Right lobe of liver (tissue), 6 donors: ENCODE measurements around the gene SDK1. TPM values are rescaled to one million over a fixed set of nuclear protein-coding genes. Genes with fewer than 3 reads are reported as not detected.

Source experiments
- ATAC-seq, 4 donors: fragments of 200-7000 bp; cut with Tn5 transposase; one replicate each; pipeline ENCODE4 v1.9.1; 2020; ENCODE audit warnings: mild to moderate bottlenecking in 4 of 4, moderate library complexity in 4 of 4
- DNase-seq, 3 donors: peaks; one replicate each; pipeline ENCODE4 v3.0.0-alpha.2; 2020
- H3K27ac ChIP-seq, 3 donors: fragments of 200-600 bp; one replicate each; pipeline ENCODE4 v1.8.0; 2022
- H3K27me3 ChIP-seq, 2 donors: fragments of 200-600 bp; one replicate each; pipeline ENCODE4 v1.8.0; 2022
- H3K36me3 ChIP-seq, 4 donors: fragments of 200-600 bp; sonication (generic) in 1 of 4; one replicate each; pipeline versions ENCODE4 v1.5.1 to v1.8.0; 2017 to 2022; ENCODE audit warnings: control low read depth in 1 of 4
- H3K4me1 ChIP-seq, 4 donors: fragments of 200-600 bp; sonication (generic) in 1 of 4; one replicate each; pipeline versions ENCODE4 v1.5.1 to v1.8.0; 2017 to 2022; ENCODE audit warnings: control low read depth in 1 of 4
- H3K4me3 ChIP-seq, 3 donors: fragments of 200-600 bp; one replicate each; pipeline ENCODE4 v1.8.0; 2022
- H3K9me3 ChIP-seq, 4 donors: fragments of 200-600 bp; sonication (generic) in 1 of 4; one replicate each; pipeline versions ENCODE4 v1.5.1 to v1.8.0; 2017 to 2022; ENCODE audit warnings: control low read depth in 1 of 4
- CTCF ChIP-seq, 4 donors: fragments of 200-600 bp in 3 of 4; fragments of 450-650 bp in 1 of 4; IDR thresholded peaks; one replicate each; pipeline versions ENCODE4 v1.5.1 to v1.8.0; 2016 to 2022; ENCODE audit warnings: antibody characterized with exemption in 4 of 4, mild to moderate bottlenecking in 2 of 4
- POLR2A ChIP-seq: fragments of 450-650 bp; IDR thresholded peaks from one replicate; pipeline ENCODE4 v1.6.1; 2017; ENCODE audit warnings: antibody characterized with exemption, mild to moderate bottlenecking
- WGBS: methylation state at CpG from one replicate; pipeline ENCODE4 v1.1.6; 2018; ENCODE audit warnings: low coverage, low lambda C conversion rate; ENCODE audit not compliant: insufficient coverage; ENCODE audit errors: missing lambda C conversion rate; 5-methylcytosine and 5-hydroxymethylcytosine counted together
- intact Hi-C, 2 donors: fragments of 100-400 bp; cut with DNase I; formaldehyde crosslinking; loops; one replicate each; pipeline versions ENCODE4 v1.11.2 to v1.14.1; 2022
- total RNA-seq, 6 experiments: library from RNA; depleted of rRNA in 2 of 6; stranded (reverse); fragments of >200 nt in 2 of 6; fragmentation: NEBNext Ultra II Directional in 3 of 6; extraction: Animal tissue kit (Norgen Biotek cat#: 25700) in 3 of 6; gene quantifications; one replicate each; pipeline versions ENCODE4 v1.1.0 to v1.2.4, GENCODE V29; 2016 to 2023
- donor health status: DM: no; HTN: yes; CAD: no.
- donor health status: DM: no; HTN: no; CAD: no.
- donor health status: DM: no; HTN: no; CAD: no.
- donor health status: DM: no; HTN: yes; CAD: no.
- donor health status: DM: no; HTN: yes; CAD: no.

SDK1 gene
- total RNA-seq, 6 experiments from 2014 or later, result 0.07 to 1.4 (median 0.65) TPM

- no peak overlapping the region for H3K4me3 ChIP-seq
- intact Hi-C loops, result no loop called here
Measured at GRCh38 chr7:3358991-3359390, 57.9 kb downstream of the SDK1 start.

GRCh38 chr7:3367261-3367660, 66.2 kb downstream of the SDK1 start:
- Histone ChIP-seq H3K4me1 (no peaks in the 10 kb centered on the region), H3K27me3 (no peaks in the 10 kb centered on the region), H3K27ac (no peak overlapping the region), H3K36me3 (no peaks in the 10 kb centered on the region), H3K9me3 (no peaks in the 10 kb centered on the region), H3K4me3 (no peak overlapping the region)
- no peak for DNase-seq
- TF ChIP-seq CTCF (IDR thresholded peaks at IDR 0.05) (no peak), POLR2A (no peak)
- intact Hi-C loops, result no loop called here
- ATAC-seq, result no peak
- 67% methylated on average over 1 of the region's 1 CpG for WGBS

More at GRCh38 chr7:3358991-3359390, 57.9 kb downstream of the SDK1 start:
- no peak for TF ChIP-seq CTCF (IDR thresholded peaks at IDR 0.05)
- TF ChIP-seq POLR2A, result no peak
- Histone ChIP-seq H3K4me1 (no peaks in the 10 kb centered on the region), H3K27me3 (no peaks in the 10 kb centered on the region), H3K9me3 (no peaks in the 10 kb centered on the region), H3K36me3 (no peaks in the 10 kb centered on the region), H3K27ac (no peak overlapping the region)
- WGBS, result 80% methylated on average over 3 of the region's 5 CpGs
- ATAC-seq, result no peak
- DNase-seq, result no peak

GRCh38 chr7:3370068-3370830, 69.2 kb downstream of the SDK1 start:
- DNase-seq, result no peak
- Histone ChIP-seq H3K4me3 (no peak overlapping the region), H3K27me3 (no peaks in the 10 kb centered on the region), H3K36me3 (no peaks in the 10 kb centered on the region), H3K27ac (no peak overlapping the region), H3K4me1 (no peaks in the 10 kb centered on the region), H3K9me3 (no peaks in the 10 kb centered on the region)
- intact Hi-C loops, result no loop called here
- no peak for ATAC-seq
- 67% methylated on average over 8 of the region's 9 CpGs for WGBS
- TF ChIP-seq POLR2A, result no peak
- TF ChIP-seq CTCF (IDR thresholded peaks at IDR 0.05), result no peak

GRCh38 chr7:3370921-3371320, 69.9 kb downstream of the SDK1 start:
- no peak overlapping the region for H3K27ac ChIP-seq
- H3K4me3 ChIP-seq, result no peak overlapping the region
- 83% methylated on average over 6 of the region's 7 CpGs for WGBS
- H3K27me3 ChIP-seq, result no peaks in the 10 kb centered on the region
- no peaks in the 10 kb centered on the region for H3K36me3 ChIP-seq
- no peak for DNase-seq
- H3K4me1 ChIP-seq, result no peaks in the 10 kb centered on the region
- no peaks in the 10 kb centered on the region for H3K9me3 ChIP-seq
- intact Hi-C loops, result no loop called here
- no peak for TF ChIP-seq POLR2A
- TF ChIP-seq CTCF (IDR thresholded peaks at IDR 0.05), result no peak
- ATAC-seq, result no peak
